Measurements from ENCODE around the gene FSTL4. TPM values are rescaled to one million over a fixed set of nuclear protein-coding genes. Genes with fewer than 3 reads are reported as not detected.

FSTL4 gene
- polyA plus RNA-seq, 4 donors, result 0.78 to 1.2 (median 0.99) TPM

DNA sequence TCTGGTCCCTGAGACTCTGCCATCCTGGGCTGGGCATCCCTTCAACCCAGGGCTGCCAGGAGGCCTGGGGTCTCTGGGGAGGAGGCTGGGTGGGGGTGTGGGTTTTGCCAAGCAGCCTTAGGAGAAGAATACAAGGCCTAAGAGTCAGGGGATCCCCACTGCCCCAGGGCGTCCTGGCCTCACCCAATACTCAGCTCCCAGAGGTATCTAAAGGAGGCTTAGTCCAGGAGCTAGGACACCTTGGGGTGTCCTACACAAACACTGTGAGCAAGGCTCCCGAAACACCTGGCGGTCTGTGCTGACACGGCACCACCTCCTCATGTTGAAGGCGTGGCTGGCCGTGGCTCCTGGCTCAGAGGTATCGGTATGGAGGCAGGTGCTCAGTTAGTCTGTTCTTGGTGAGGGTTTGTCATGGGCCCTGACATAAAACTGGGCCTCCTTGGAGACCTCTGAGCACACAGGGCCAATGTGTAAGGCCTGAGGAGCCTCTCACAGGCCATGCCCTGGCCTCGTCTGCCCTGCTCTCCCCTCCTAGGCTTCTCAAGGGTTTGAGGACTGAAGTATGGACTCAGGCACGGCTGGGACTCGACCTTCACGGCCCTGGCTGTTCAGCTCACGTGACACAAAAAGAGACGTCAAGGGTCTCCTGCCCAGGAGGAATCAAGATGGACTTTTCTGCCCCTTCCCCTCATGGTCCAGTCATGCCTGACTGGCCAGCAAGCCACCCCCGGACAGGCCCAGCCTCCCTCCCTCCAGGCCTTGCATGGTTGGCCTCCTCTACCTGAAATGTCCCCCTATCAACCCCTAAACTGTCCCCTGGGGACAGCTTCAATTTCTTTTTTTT is 277.3 kb downstream of the FSTL4 start:
- no peak for DNase-seq (ENCODE audit: low read depth in 4 of 4, low spot score in 2 of 4)

DNA sequence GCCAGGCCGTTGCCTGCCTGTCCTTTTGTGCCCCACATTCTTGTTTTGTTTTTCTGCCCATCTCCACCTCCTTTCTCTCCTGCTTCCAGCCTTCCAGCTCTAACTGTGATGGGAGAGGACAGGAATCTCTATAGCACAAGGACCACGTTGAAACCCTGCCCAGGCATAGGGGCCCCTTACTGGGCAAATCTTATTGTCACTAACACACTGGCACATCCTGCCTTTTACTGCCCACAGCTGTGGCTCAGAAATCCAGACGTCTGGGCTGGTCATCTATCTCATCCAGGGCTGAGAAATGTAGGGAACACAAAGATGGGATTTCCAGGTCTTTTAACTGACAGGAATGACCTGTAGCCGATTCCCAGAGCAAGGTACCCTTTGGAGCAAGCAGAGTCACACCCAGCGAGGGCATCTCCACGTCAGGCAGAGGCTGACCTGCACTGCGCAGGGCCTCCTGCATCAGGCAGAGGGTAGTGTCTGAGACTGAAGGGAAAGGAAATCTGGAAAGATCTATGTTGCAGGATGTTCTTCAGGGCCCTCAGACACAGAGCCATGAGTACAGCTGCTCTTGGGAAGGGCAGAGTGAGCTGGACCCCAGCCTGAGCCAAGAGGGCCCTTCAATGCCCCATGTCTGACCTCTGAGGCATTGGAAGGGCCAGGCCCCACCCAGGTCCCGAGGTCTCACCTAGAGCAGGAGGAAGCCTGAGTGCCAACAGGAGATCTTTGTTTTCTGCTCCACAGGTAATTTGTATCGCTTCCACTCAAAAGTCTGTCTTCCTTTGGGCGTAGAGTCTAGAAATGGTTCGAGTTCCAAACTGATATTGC is 278.8 kb downstream of the FSTL4 start:
- no peak for DNase-seq (ENCODE audit: low read depth in 4 of 4, low spot score in 2 of 4)

DNA sequence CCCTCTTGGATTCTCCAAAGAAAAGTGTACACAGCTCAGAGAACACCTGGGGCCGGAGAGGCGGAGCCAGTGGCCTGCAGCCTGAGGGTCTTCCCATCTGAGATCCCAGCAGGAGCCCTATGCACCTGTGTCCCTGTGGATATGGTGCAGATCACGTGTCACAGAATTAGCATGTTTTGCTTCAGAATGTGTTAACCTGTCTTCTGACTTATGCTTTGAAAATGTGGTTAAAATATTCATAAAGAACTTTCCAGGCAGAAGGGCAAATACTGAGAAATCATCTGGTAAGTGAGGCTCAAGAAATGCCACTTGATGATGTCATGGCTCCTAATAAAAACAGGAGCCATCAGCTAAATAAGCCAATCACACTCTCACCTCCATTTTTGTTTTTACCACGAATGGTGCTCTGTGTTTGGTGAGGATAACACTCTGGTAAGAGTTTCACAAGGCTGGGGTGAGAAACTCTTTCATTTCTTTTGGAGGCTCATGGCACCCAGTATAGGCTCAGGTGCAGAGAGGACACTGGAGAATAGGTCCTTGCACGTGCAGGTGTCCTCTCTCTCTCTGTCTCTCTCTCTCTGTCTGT is 279.8 kb downstream of the FSTL4 start:
- no peak for DNase-seq (ENCODE audit: low read depth in 4 of 4, low spot score in 2 of 4)

DNA sequence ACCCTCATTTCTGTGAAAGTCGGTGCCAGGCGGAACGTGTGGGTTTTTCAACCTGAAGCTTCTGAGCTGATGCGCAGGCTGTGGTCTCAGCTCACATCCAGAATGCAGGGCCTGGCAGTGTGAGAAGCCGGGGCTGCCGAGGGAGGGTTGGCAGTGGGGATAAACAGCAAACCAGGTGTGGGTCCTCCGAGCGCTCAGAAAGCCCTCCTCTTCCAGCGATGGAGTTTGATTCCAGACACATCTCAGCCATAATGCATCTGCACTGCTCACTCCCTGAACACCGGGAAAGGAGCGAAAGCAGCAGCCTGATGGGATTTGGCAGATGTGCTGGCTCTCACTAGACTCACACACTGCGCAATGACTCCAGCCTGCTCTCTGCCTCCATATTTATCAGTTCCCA is 280.4 kb downstream of the FSTL4 start:
- DNase-seq (ENCODE audit: low read depth in 4 of 4, low spot score in 2 of 4), result no peak

DNA sequence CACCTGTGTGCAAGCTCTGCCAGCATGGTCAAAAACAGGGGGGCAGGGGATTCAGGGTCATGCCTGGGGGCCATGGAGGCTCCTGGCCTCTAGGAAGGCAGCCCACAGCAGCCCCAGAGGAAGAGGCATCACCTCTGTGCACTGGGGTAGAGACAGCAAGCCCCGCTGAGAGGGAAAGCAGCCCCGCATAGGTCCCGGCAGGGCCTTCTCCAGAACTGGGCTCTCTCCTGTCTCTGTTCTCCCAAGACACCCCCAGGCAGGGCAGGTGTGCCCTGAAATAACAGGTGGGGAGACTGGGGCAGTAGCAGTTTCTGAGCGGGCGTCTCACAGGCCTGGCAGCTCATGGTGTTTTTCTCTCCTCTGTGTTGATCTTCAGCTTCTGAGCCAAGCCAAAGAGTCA is 281.4 kb downstream of the FSTL4 start:
- DNase-seq (ENCODE audit: low read depth in 4 of 4, low spot score in 2 of 4), result no peak

DNA sequence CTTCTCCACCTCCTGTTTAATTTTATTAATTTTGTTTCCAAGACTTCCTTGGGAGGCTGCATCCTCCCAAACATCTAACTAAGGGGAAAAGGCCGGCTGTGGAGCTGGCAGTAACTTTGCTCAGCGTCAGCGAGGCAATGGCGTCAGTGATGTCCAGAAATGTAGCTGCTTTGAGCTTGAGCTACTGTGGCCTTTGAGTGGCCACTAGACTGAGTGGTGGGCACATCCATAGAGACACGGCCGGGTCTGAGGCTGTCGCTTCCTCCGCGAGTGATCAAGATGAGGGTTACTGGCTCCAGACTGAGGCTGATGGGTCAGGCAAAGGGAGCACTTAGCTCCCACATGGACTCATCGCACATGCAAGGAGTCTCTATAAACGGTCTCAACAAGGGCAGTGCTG is 283.5 kb downstream of the FSTL4 start:
- DNase-seq (ENCODE audit: low read depth in 4 of 4, low spot score in 2 of 4), result no peak

DNA sequence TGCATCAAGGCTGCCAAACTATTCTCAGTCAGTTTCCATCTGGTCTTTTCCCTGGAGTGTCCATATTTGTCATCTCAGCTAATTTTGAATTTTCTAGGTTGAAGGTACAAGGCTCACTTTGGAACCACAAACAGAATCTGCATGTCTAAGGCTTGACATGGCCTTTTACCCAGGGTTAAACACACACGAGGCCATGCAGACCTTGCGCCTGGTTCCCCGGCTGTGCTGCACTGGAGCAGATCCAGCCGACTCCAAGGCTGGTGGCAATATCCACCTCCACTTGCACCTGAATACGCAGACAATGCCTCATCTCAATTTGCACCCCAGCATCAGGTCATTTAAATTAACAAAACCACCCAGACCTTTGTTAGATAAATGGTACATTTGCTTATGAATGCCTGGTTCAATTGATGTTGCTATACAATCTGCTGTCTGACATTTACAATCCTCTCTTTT is 284.4 kb downstream of the FSTL4 start:
- no peak for DNase-seq (ENCODE audit: low read depth in 4 of 4, low spot score in 2 of 4)

DNA sequence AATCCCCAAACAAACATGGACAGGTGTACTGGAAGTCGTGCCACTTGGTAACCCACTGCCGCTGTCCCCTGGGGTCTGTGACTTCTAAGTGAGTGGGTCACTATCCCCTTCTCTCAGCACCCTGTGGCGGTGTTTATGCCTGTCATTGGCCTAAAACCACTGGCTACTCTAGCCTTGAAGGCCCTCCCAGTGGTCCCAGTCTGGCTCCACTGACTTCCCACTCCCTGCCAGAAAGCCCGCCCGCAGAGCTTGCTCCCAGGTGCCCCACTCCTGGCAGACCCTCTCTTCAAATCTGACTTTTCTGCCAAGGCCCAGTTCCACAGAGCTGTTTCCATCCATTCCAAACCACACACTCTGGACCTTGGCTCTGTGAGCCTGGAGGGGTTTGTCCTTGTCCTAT is 286.0 kb downstream of the FSTL4 start:
- DNase-seq (ENCODE audit: low read depth in 4 of 4, low spot score in 2 of 4), result no peak

DNA sequence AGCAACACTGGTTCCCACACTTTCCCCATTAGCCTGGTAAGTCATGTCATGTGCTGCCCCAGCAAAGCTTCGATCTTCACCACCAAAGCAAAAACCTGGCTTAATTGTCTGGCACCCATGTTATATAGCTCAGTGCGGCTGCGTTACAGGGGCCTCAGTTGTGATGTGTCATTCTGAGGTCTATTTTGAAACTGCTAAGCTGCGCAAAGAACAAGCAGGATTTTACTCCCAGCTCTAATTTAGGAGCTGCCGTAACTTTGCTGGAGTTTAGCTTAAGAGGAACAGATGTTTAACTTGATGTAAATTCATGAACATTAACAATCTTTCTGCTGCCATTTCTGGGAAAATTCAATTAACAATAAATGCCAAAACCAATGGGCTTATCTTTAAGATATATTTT is 286.5 kb downstream of the FSTL4 start:
- DNase-seq (ENCODE audit: low read depth in 4 of 4, low spot score in 2 of 4), result no peak

DNA sequence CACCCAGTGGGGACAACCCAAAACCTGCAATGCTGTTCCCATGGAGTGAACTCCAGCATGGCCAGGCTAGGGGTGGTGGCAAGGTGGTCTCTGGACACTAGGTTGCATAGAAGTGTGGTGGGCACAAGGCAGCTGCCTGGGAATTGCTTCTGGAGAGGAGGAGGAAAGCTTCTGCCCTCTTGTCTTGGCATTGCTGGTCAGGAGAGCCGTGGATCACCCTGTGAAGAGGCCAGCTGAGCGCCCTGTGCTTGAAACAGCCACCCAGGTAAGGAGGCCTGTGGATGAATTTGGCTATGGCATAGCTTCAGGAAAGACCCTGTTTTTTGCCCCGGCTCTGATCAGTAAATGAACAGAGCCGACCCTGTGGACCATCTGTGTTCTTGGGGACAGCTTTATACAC is 287.4 kb downstream of the FSTL4 start:
- DNase-seq (ENCODE audit: low read depth in 4 of 4, low spot score in 2 of 4), result no peak

DNA sequence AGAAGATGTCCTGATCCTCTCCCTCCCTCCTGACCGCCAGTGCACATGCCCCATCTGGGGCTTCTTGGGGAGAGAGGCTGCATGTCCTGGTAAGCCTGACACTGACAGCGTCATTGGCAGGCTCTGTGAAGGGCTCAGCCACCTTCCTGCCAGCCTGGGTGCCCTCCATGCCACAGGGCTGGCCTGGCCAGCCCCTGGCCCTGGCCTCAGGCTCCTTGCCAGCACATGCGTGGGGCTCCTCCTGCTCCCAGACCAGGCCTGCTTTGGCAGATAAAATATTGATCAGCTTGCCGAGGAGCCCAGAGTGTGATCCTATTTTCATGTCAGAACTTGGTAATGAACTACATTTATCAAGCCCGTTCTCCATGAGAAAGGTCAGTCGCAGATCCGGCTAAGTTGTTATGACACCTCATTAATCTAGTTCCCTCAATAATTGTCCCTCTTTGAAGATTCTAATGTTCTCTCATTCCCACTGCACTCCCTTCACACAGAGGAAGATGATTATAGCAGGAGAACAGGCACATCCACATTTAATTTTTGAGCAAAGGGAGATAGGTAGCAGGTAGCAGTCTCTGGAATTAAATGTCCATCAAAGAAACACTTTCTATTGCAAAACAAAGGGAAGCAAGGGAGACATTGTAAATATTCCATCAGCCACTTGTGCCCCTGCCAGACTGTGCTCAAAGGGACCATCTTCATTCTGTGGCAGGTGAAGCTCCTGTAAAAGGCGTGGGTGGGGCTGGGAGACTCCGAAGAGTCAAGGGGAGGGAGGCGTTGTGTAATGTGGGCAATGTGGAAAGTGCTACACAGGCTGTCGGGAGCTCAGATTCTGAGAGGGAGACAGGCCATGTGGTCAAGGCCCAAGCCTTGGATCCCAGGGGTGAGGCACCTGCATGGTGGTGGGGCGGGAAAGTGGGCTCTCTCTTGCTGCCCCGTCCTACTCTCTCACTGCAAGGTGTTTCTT is 288.6 kb downstream of the FSTL4 start:
- DNase-seq (ENCODE audit: low read depth in 4 of 4, low spot score in 2 of 4), result no peak

DNA sequence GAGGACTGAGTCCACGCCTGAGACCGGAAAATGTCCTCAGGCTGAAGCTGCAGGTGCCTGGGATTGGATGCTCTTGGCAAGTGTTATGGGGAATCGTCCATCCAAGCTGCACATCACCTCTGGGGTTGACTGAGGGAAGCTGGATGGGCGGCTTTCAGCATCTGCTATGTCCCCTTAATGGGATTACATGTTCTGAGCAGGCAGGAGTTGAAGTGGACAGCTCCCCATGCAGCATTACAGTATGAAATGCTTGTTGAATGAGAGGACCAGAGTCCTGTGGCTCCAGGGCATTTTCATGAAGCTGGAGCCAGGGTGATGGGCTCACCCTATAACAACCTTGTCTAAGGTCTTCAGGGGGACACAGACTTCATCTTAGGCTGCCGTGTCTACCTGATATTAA is 289.6 kb downstream of the FSTL4 start:
- no peak for DNase-seq (ENCODE audit: low read depth in 4 of 4, low spot score in 2 of 4)

DNA sequence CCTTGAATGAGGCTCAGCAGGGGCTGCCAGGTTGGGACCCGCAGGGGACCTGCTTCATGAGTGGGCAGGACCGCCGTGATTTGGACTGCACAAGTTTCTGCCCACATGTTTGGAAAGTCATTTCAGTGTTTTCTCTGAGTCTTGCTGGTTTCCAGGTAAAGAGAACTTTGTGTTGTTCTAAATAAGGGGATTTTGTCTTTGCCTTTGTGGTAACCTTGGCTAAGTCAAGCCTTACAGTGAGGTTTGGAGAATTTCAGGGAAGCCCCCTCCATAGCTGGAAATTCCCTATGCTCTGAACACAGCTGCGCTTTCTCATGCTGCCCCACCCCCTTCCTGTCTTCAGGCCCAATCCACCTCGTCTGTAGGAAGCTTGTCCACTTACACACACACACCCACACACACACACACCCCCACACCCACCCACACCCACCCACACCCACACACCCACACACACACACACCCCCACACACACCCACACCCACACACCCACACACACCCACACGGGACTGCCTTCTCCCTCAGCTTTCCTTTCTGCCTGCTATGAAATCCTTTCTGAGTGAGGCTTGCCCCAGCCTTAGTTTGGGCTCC is 290.4 kb downstream of the FSTL4 start:
- DNase-seq (ENCODE audit: low read depth in 4 of 4, low spot score in 2 of 4), result no peak

DNA sequence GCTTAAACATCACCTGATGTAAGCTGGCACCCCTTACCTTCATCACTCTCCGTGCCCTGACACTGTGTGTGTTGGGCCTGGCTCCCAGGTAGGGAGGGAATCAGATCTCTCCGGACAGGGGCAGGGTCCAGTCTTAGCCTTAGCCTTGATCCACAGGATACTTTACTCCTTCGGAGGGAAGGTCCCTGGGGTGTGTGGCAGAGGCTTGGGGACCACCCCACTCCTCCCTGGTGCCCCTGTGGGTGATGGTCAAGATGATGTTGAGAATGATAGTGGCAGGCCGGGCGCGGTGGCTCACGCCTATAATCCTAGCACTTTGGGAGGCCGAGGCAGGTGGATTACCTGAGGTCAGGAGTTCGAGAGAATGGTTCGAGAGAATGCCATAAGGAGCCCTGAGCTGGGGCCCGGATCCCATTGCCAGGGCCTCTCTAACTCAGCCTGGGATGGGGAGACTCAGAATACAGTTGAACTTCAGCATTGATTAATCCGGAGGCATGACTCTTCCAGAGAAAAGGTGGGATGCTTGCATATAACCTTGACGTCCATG is 291.0 kb downstream of the FSTL4 start:
- DNase-seq (ENCODE audit: low read depth in 4 of 4, low spot score in 2 of 4), result no peak

DNA sequence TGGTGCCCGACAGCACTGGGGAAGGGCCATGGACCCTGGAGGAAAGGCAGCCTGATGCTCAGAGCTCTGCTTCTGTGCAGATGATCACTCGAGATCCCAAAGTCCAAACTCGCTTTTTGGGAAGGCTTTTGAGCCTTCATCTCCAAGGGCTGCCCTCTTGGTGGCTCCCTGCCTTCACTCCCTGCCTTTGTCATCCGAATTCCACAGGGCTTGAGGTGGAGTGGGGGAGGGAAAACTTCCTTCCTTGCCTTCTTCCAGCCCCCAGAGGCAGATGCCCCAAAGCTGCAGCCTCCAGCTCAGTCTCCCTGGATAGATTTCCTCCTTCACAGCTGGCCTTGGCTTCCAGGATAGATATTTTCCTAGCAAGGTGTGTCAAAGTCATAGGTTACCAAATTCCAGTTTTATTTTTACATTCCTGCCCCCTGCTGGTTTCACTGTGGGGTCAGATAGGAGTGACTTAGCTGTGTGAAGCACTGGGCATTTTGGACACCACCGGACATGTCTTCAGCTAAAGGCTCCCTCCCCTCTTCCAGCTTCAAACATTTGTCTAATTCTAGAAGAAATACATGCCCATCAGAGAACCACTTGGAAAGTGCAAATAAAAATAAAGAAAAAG is 292.3 kb downstream of the FSTL4 start:
- no peak for DNase-seq (ENCODE audit: low read depth in 4 of 4, low spot score in 2 of 4)

DNA sequence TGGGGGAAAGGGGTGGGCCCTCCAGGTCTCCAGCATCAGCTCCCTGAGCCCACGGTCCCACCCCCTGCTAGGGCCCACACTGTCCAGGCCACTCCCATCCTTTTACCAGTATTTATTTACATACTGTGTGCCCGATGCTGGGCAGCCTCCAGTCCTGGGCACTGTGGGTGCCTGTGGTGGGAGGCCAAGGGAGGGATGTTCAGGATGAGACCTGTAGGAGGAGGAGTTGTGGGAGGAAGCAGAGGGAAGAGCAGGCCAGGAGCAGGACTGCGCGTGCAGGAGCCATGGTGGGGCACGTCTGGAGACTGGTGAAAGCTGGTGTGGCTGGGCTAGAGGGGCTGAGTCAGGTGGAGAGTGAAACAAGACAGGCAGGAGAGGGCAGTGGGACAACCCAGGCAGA is 293.1 kb downstream of the FSTL4 start:
- DNase-seq (ENCODE audit: low read depth in 4 of 4, low spot score in 2 of 4), result no peak

DNA sequence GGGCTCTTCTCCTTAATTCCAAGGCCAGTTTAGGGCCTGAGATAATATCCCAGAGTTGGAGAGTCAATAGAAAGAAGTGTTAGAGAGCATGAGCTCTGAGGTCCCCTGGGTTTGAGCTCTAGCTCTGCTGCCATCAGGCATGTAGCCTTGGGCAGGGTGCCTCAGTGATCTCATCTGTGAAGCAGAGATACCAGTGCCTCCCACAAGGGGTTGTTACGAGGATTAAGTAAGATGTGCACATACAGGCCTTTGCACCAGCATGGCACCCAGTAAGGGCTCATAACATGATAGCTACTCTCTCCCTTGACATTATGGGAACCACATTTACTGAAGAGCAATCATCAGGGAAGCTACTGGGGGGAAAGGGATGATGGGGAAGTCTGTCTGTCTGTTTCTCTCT is 294.8 kb downstream of the FSTL4 start:
- DNase-seq (ENCODE audit: low read depth in 4 of 4, low spot score in 2 of 4), result no peak

DNA sequence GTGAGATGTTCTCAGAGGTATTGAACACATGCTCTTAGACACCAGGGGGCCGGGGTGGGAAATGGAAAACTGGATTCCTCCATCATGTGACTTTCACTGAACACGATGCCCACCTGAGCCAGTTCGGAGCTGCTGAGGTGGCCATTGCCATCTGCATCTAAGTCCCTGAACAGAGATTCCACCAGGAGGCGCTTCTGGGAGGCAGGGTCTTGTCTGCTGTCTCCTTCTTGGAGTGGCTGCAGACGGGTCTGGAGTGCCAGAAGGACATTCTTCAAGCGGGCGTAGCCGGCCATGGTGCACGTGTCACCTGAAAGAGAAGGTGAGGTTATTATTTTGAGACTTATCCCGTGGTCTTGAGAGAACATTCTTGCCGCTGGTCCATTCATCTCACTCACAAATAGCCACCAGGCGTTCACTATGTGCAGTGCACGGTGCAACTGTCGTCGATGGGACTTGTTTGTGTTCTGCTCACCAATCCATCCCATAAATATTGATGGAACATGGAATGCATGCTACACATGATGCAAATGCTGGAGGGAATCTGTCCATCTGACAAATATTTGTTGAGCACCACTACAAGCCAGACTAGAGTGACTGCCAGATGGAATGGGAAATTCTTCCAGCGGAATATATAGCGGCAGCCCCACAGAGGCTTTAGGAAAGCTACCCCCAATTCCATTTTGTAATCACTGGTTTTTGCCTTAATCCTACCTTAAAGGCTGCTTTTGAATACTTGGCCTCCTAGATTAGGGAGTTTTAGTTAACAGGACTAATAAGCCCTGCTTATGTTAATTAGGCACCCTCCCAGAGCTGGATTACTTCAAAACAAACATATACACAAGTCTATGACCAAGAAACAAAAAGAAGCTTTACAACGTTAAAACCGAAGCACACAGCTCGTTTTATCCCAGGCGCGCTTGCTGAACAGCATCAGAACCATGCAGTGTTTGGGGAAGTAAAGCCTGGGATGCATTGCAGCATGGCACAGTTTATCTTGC is 295.7 kb downstream of the FSTL4 start:
- DNase-seq (ENCODE audit: low read depth in 4 of 4, low spot score in 2 of 4), result no peak

Data from left renal cortex interstitium (tissue), 4 donors.